HG03280 (cell line): Measurements from ENCODE around the gene PUM1.
"Not testable (repeated sequence)": the region's sequence is repeated elsewhere in the genome, so short reads cannot be mapped to it uniquely, and the experiment has no call there.

Experiments used
- ATAC-seq: cut with Tn5 transposase; IDR thresholded peaks from one replicate; pipeline ENCODE4 v1.9.1; 2021; ENCODE audit warnings: mild to moderate bottlenecking, moderate library complexity; ENCODE audit not compliant: unreplicated experiment

PUM1 gene

GRCh38 chr1:30997463-30998057 lies 68.0 kb downstream of the PUM1 start:
- no peak for ATAC-seq

GRCh38 chr1:30995990-30996612 lies 69.4 kb downstream of the PUM1 start:
- no peak for ATAC-seq

GRCh38 chr1:30991862-30992606 lies 73.5 kb downstream of the PUM1 start:
- ATAC-seq: no peak

GRCh38 chr1:30990591-30990990 lies 74.9 kb downstream of the PUM1 start:
- ATAC-seq: no peak

- no peak for ATAC-seq
Observed at GRCh38 chr1:30988045-30988444, 77.5 kb downstream of the PUM1 start.

- ATAC-seq: no peak
Observed at GRCh38 chr1:30986755-30987154, 78.8 kb downstream of the PUM1 start.

- ATAC-seq: no peak
Observed at GRCh38 chr1:30984991-30985503, 80.5 kb downstream of the PUM1 start.

GRCh38 chr1:30984165-30984889 lies 81.2 kb downstream of the PUM1 start:
- no peak for ATAC-seq

GRCh38 chr1:30982937-30983336 lies 82.6 kb downstream of the PUM1 start:
- ATAC-seq: no peak

- ATAC-seq: no peak
Observed at GRCh38 chr1:30982431-30982830, 83.1 kb downstream of the PUM1 start.

- no peak for ATAC-seq
Observed at GRCh38 chr1:30981172-30981571, 84.3 kb downstream of the PUM1 start.

- ATAC-seq: no peak
Observed at GRCh38 chr1:30977511-30977910, 88.0 kb downstream of the PUM1 start.

- no peak for ATAC-seq
Observed at GRCh38 chr1:30977105-30977504, 88.4 kb downstream of the PUM1 start.

- ATAC-seq: no peak
Observed at GRCh38 chr1:30976143-30976542, 89.4 kb downstream of the PUM1 start.

- ATAC-seq: no peak
Observed at GRCh38 chr1:30975217-30975616, 90.3 kb downstream of the PUM1 start.

- ATAC-seq: no peak
Observed at GRCh38 chr1:30974536-30974935, 91.0 kb downstream of the PUM1 start.

- ATAC-seq: not testable (repeated sequence)
Observed at GRCh38 chr1:30972349-30972748, 93.2 kb downstream of the PUM1 start.

GRCh38 chr1:30971496-30971895 lies 94.0 kb downstream of the PUM1 start:
- ATAC-seq: no peak

GRCh38 chr1:30969903-30970302 lies 95.6 kb downstream of the PUM1 start:
- ATAC-seq: no peak

GRCh38 chr1:30968220-30968971 lies 97.1 kb downstream of the PUM1 start:
- no peak for ATAC-seq
